GM19025 (cell line): Measurements from ENCODE around the gene CCR5.
"Not testable (repeated sequence)": the region's sequence is repeated elsewhere in the genome, so short reads cannot be mapped to it uniquely, and the experiment has no call there.

ENCODE experiments used
- ATAC-seq: cut with Tn5 transposase; IDR thresholded peaks from one replicate; pipeline ENCODE4 v1.9.1; 2021; ENCODE audit warnings: mild to moderate bottlenecking, low read depth, moderate library complexity; ENCODE audit not compliant: unreplicated experiment

CCR5 gene

DNA sequence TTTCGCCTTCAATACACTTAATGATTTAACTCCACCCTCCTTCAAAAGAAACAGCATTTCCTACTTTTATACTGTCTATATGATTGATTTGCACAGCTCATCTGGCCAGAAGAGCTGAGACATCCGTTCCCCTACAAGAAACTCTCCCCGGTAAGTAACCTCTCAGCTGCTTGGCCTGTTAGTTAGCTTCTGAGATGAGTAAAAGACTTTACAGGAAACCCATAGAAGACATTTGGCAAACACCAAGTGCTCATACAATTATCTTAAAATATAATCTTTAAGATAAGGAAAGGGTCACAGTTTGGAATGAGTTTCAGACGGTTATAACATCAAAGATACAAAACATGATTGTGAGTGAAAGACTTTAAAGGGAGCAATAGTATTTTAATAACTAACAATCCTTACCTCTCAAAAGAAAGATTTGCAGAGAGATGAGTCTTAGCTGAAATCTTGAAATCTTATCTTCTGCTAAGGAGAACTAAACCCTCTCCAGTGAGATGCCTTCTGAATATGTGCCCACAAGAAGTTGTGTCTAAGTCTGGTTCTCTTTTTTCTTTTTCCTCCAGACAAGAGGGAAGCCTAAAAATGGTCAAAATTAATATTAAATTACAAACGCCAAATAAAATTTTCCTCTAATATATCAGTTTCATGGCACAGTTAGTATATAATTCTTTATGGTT, at the start of gene CCR5:
CCR5 (plus strand) TSS at position 108 of the 680 bp plus-strand sequence. CDS start 1,957 bp downstream, outside the sequence.
- no peak for ATAC-seq

DNA sequence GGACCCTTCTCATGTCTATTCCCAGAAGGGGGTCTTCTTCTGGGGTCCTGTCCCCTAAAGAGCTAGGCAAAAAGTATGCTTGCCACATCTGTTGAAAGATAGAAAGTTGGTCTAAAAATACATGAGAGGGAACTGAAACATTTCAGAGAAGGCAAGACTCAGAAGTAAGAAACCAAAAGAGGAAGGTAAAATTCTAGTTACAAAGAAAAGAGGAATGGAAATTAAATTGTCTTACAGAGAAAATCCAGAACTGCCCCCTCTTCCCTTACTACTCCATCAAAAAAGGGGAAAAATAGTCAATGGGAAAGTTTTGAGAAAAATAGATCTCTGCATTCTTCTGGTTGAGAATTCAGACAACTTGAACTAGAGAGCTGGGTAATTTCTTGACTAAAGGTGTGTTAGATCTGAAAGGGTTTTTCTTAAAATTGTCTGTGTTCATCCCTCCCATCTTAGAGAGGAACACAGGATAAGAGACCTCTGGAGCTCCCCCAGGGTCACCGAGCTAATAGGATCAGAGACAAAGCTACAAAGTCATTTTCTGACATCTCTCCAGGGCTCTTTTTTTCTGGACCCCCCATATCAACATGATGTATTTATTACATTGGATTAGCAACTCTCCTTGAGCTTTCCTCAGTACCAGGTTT, 49.2 kb upstream of the CCR5 start:
- ATAC-seq, result no peak

DNA sequence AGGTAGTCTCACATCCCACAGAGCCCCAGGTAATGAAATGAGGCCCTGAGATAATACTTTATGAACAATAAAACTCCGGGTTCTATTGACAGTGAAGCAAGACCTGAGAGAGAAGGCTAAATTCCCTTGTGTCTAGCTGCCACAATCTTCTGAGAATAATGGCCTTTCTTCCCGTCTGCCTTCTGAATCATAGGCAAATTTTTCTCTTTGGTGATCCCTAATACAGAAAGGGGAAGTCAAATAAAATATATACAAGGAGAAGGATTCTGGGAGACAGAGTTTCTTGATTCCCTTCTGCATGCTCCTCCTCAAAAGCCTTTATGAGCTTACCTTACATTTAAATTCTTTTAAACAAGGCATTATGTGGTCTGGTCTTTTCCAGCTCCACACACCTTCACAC, 46.7 kb upstream of the CCR5 start:
- ATAC-seq, result no peak

DNA sequence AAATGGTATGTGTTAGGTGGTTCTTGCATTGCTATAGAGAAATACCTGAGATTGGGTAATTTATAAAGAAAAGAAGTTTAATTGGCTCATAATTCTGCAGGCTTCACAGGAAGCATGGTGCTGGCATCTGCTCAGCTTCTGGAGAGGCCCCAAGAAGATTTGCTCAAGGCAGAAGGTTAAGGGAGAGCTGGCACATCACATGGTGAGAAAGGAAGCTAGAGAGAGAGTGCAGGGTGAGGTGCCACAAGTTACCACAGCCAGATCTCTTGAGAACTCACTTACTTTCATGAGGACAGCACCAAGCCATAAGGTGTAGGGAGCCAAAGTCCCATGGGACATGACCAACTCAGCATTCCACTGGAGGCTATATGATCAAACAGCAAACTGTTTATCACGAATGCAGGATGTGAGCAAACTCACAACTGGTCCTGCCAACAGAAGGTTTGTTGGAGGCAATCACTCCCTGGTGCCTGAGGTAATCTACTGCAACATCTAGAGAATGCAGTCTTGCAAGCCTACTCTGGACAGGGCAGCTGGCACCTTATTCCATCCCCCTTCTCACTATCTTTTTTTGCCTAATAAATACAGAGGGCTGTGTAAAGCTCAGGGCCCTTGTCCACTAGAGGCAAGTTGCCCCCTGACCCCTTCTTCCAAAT, 45.0 kb upstream of the CCR5 start:
- no peak for ATAC-seq

DNA sequence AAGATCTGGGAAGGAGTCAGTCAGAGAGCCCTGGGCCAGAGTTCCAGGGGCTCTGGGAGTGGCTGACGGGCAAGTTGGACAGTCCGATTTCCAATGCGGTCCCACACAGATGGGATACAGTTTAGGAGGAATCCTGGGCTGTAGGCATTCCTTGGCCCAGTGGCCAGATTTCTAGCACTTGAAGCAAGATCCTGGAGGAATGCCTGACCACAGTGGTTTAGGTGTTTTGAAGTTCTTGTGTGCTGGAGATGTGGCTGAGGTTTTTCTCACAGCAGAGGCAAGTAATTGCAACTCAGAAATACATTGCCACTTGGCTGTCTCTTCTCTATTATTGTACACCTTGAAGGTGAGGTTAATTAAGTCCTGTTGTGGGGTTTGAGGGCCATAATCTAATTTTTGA, 40.1 kb upstream of the CCR5 start:
- ATAC-seq, result not testable (repeated sequence)

DNA sequence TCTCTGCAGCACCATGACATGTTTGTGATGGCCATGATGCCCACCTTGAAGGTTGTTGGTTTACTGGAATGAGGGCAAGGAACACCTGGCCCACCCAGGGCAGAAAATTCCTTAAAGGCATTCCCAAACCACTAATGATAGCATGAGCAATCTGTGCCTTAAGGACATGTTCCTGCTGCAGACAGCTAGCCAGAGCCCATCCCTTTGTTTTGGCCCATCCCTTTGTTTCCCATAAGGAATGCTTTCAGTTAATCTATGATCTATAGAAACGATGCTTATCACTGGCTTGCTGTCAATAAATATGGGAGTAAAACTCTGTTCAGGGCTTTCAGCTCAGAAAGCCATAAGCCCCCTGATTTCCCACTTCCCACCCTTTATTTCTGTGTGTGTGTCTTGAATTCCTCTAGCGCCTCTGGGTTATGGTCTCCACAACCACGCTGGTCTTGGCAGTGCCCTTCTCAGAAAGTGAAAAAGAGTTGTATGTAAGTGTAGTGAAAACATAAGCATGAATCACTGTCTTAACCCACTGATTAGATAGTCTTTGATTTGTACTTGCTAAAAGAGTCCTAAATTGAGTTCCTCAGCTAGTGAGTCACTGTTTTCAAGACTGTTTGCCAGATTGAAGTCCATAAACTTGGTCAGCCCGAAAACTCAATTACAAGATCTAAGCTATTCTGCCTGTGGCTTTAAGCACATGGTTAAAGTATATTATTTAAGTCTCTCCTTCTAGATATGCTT, 35.8 kb upstream of the CCR5 start:
- no peak for ATAC-seq

DNA sequence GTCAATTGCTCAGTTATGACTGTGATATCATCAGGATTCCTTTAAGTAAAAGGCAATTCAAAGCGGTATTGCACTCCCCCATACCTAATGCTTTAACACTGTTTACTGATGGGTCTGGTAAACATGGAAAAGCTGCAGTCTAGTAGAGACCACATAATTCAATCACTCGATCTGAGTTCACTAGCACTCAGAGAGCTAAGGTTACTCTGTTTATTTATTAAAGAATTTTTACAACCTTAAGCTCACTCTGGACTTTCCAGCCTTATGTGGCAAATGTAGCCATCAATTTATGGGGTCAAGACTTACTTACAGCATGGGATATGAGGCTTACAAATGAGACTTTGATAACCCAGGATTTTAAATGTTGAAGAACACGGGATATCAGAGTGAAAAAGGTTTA, 35.2 kb upstream of the CCR5 start:
- no peak for ATAC-seq

DNA sequence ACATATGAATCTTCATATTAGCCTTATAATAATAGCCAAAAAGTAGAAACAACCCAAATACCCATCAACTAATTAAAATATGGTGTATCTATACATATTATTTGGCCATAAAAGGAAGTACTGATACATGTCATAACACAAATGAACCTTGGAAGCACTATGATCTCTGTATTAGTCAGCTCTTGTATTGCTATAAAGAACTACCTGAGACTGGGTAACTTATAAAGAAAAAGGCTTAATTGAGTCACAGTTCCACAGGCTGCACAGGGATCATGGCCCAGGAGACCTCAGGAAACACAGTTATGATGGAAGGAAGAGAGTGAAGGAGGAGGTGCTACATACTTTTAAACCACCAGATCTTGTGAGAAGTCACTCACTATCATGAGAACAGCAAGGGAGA, 32.8 kb upstream of the CCR5 start:
- ATAC-seq, result no peak

DNA sequence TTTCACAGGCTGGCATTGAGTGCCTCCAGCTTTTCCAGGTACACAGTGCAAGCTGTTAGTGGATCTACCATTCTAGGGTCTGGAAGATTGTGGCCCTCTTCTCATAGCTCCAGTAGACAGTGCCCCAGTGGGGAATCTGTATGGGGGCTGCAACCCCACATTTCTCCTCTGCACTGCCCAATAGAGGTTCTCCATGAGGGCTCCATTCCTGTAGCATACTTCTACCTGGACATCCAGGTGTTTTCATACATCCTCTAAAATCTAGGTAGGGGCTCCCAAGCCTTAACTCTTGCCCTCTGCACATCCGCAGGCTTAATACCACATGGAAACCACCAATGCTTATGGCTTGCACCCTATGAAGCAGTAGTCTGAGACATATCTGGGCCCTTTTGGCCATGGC, 31.9 kb upstream of the CCR5 start:
- ATAC-seq, result no peak

DNA sequence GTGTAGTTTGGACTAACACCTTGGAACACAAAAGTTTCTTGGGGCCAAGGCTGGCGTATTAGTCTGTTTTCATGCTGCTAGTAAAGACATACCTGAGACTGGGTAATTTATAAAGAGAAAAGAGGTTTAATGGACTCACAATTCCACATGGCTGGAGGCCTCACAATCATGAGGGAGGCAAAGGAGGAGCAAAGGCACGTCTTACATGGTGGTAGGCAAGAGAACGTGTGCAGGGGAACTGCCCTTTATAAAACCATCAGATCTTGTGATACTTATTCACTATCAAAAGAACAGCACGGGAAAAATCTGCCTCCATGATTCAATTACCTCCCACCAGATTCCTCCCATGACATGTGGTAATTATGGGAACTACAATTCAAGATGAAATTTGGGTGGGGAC, 26.3 kb upstream of the CCR5 start:
- ATAC-seq, result no peak

DNA sequence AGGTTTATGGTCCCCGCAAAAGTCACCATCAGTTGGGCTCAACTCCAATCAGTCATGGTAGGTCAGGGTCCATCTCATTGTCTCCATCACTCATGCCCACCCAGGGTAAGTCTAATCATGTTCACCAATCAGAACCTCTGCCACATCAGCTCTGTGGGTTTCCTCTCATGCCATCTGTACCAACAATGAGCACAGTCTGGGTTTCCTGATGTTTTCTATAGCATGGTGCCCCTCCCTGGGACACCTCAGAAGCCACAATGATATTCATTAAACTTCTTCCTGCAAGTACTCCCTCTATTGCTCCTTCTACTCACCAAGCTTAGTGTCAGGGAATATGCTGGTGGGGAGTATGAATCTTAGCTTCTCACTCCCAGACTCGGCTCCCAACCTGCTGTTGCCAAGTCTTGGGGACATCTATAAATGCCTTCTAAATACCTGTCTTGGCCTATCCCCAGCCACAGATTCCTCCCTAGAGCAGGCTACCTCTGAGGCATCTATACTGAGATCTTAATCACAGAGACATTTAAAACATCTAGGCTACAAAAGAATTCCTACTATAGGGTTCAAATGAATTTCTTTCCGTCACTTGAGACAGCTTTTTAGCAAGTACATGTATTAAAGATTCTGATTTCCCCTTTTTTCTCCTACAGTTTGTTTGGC, 21.8 kb upstream of the CCR5 start:
- no peak for ATAC-seq

DNA sequence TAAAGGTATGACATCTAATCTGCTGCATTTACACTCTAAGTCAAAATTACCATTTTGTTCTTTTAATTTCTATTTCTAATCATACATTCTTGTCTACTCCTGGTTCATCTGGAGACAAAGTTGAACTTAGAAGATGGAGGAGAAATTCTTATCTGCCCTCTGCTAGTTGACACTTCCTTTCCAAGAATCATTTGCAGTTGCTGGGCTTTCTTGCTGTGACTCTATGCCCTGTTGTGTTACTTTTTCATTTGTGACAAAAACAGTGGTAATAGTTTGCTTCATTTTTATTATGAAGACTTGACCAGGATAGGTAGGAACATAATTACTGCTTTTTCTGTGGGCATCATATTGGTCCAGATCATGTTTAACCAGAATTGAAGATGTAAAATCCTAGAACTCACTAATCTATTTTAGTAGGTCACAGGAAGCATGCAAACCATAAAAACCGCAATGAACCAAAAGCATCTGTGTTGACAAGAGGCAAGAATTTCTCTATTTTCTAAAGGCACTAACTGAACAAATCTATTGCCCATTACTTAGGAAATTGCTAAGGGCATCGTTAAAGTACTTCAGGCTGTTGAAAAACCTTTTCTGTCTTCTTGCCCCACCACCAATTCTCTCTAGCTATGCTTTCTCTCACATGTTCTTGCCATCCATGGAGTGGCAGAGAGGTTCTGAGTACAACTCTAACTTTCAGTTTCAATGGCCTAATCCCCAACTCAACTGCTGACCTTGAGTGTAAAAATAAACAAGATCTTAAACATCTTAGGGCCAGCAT, 21.1 kb upstream of the CCR5 start:
- ATAC-seq, result no peak

DNA sequence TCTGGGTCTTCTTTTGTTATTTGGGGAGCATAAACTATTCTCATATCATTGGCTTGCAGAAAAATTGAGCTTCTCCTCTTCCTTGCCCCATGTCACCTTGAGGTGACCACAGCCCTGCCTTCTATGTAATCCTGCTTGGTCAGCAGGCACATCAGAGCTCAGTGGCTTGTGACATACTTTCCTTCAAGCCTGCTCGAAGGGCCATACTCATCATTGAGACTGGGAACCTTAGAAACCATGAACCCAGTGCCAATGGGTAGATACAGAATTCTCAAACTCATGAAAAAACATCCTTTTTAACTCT, 20.5 kb upstream of the CCR5 start:
- ATAC-seq, result no peak

DNA sequence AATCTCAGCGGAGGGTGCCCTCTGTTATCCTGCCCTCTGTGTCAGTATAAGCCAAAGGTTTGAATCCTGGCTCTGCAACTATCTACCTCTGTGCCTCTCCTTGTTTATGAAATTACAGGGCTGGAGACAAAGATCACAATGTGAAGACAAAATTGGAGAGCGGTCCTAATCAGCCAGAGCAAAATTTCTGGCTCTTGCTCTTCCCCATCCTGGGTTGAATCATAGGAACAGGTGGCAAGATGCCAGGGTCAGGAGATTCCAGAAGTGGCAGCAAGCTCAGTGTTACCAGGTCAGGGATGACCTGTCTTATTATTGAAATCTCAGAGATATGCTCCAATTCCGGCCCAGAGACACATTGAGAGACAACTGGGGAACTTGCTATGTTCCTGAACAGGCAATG, 19.1 kb upstream of the CCR5 start:
- no peak for ATAC-seq

DNA sequence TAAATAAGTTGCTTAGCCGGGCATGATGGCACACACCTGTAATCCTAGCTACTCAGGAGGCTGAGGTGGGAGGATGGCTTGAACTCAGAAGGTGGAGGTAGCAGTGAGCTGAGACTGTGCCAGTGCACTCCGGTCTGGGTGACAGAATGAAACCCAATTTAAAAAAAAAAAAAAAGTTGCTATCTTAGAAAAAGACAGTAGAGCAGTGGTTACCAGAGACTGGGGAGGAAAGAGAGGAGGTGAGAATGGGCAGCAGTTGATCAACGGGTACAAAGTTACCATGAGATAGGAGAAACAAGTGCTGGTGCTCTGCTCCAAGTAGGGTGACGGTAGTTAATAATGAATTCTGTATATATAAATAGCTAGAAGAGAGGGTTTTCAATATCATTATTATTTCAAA, 17.7 kb upstream of the CCR5 start:
- no peak for ATAC-seq

DNA sequence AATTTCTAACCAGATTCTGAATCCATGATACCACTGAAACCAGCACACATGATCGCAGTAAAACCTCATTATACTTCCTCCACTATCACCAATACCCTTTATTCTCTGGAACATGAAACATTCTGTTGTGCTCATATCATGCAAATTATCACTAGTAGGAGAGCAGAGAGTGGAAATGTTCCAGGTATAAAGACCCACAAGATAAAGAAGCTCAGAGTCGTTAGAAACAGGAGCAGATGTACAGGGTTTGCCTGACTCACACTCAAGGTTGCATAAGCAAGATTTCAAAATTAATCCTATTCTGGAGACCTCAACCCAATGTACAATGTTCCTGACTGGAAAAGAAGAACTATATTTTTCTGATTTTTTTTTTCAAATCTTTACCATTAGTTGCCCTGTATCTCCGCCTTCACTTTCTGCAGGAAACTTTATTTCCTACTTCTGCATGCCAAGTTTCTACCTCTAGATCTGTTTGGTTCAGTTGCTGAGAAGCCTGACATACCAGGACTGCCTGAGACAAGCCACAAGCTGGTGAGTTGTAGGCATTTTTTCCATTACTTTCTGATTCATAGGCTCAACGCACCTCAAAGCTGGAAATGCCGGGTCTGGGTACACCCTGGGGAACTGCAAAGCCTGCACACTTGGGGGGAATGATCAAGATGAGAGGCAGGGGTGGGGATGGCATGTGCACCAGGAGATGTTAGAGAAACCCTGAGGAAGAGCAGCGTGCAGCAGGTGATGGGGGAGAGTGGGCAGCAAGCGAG, 16.9 kb upstream of the CCR5 start, which contains the start of gene CCR2:
CCR2 (plus strand) TSS at position 465 of the 764 bp plus-strand sequence. CDS start 3,417 bp downstream, outside the sequence.
- no peak for ATAC-seq

DNA sequence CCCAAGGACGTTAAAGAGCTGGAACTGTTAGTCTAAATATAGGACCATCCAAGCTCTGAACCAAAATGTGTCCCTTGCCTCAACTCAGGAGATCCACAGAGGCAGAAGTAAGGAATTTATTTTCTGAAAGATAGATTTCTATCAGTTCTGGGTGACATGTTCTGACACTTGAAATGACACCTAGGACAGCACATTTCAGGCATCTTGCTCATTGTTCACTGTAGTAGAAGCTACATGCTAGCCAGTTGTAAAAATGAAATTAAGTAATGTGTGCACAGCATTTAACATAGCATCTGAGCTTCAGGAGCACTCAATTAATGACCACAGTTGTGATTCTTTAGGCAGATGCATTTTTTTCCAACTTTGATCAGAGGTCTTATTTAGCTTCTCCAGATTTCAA, 16.3 kb upstream of the CCR5 start:
- ATAC-seq, result no peak

DNA sequence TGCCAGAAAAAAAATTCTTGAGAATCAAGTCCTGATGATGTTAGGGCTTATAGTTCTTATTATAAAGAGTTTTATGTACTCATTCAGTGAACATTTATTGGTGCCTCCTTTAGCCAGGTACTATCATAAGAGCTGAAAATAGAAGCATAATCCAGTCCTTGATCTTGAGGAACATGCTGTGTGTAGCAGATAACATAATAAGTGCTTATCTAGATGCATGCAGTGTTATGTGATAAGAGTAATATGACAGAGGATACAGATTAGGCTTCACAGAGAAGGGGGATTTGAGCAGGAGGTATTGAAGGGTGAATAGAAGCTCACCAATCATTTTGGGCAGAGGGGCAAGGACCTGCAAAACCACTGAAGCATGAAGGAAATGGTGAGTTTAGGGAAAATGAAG, 15.8 kb upstream of the CCR5 start:
- no peak for ATAC-seq

DNA sequence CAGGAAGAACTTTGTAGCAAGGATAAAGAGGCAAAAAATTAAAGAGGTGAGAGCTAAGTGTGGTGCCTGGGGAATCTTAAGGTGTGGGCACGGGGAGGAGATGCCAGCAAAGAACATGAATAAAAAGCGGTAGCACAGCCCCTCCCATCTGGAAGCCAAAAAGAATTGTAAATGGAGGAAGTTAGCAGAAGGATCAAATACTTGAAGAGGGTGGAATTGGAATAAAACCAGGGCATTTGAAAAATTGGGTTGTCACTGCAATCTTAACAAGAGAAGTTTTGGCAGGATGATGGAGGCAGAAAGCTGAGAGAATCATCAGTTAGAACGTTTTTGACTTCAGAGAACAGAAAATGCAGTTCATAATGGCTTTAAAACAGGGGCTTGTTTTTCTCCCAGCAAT, 14.5 kb upstream of the CCR5 start:
- ATAC-seq, result no peak
